ENCODE results near the gene OR52I1.

The OR52I1 gene

DNA sequence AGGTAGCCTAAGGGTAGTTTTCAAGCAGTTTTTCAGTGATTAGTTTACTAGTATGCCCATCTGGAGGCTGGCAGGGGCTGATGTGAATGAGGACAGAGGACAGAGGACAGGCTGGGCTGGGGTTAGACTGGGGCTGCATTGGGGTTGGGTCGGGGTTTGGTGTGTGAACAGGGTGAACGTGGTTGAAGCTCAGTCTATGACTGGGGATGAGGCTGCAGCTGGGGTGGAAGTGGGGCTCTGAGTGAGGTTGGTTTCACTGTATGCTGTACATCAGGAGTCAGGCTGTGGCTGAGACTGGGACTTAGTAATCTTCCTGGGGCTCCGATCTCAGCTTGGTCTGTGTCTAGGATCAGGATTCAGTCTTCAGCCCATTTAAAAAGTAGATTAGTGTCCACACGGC lies 50.4 kb downstream of the OR52I1 start:
- TF ChIP-seq, protein P1, sequence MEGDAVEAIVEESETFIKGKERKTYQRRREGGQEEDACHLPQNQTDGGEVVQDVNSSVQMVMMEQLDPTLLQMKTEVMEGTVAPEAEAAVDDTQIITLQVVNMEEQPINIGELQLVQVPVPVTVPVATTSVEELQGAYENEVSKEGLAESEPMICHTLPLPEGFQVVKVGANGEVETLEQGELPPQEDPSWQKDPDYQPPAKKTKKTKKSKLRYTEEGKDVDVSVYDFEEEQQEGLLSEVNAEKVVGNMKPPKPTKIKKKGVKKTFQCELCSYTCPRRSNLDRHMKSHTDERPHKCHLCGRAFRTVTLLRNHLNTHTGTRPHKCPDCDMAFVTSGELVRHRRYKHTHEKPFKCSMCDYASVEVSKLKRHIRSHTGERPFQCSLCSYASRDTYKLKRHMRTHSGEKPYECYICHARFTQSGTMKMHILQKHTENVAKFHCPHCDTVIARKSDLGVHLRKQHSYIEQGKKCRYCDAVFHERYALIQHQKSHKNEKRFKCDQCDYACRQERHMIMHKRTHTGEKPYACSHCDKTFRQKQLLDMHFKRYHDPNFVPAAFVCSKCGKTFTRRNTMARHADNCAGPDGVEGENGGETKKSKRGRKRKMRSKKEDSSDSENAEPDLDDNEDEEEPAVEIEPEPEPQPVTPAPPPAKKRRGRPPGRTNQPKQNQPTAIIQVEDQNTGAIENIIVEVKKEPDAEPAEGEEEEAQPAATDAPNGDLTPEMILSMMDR (IDR thresholded peaks at IDR 0.05; ENCODE audit: low read depth, low read length, missing control alignments) = no peak

More for the DNA sequence above, 50.4 kb downstream of the OR52I1 start:
- Histone ChIP-seq H3K27me3 (replicated peaks) (no peaks in the 10 kb centered on the region), H3K4me3 (ENCODE audit: low read depth, low read length) (no peak overlapping the region), H3K36me3 (replicated peaks) (no peaks in the 10 kb centered on the region), H3K27ac (no peak overlapping the region)
- no peak for DNase-seq
- in situ Hi-C loops (cut with HindIII; ENCODE audit: low pct_ligation_motif_present, low sequenced_read_pairs) = no loop called here
